Measurements from ENCODE around the gene RAD51B.

- TF ChIP-seq CTCF (IDR thresholded peaks at IDR 0.05; ENCODE audit: low read length): no peak
- TF ChIP-seq EZH2 (optimal IDR thresholded peaks at IDR 0.05; ENCODE audit: low read depth, low read length): no peak
Measured at GRCh38 chr14:68518761-68519670, 699.4 kb downstream of the RAD51B start.
